ENCODE results near the gene CCDC47.

The CCDC47 gene

GRCh38 chr17:63792055-63792729, 18.8 kb upstream of the CCDC47 start:
- H3K27ac ChIP-seq, result no peak overlapping the region
- TF ChIP-seq ZFX (IDR thresholded peaks at IDR 0.05; ENCODE audit: borderline replicate concordance) (no peak), CTCF (IDR thresholded peaks at IDR 0.05) (no peak)

GRCh38 chr17:63790057-63790456, 16.7 kb upstream of the CCDC47 start:
- H3K27ac ChIP-seq, result no peak overlapping the region
- TF ChIP-seq ZFX (IDR thresholded peaks at IDR 0.05; ENCODE audit: borderline replicate concordance) (no peak), CTCF (IDR thresholded peaks at IDR 0.05) (no peak)

- no peak overlapping the region for H3K27ac ChIP-seq
- no peak for TF ChIP-seq ZFX (IDR thresholded peaks at IDR 0.05; ENCODE audit: borderline replicate concordance)
- TF ChIP-seq CTCF (IDR thresholded peaks at IDR 0.05), result no peak
Observed at GRCh38 chr17:63786971-63787711, 13.7 kb upstream of the CCDC47 start.

- no peak overlapping the region for H3K27ac ChIP-seq
- no peak for TF ChIP-seq ZFX (IDR thresholded peaks at IDR 0.05; ENCODE audit: borderline replicate concordance)
- TF ChIP-seq CTCF (IDR thresholded peaks at IDR 0.05), result no peak
Observed at GRCh38 chr17:63786117-63786516, 12.7 kb upstream of the CCDC47 start.

- H3K27ac ChIP-seq, result no peak overlapping the region
- no peak for TF ChIP-seq ZFX (IDR thresholded peaks at IDR 0.05; ENCODE audit: borderline replicate concordance)
- TF ChIP-seq CTCF (IDR thresholded peaks at IDR 0.05), result no peak
Observed at GRCh38 chr17:63785556-63785955, 12.2 kb upstream of the CCDC47 start.

GRCh38 chr17:63783522-63783921, 10.1 kb upstream of the CCDC47 start:
- no peak for TF ChIP-seq ZFX (IDR thresholded peaks at IDR 0.05; ENCODE audit: borderline replicate concordance)
- TF ChIP-seq CTCF (IDR thresholded peaks at IDR 0.05), result no peak

GRCh38 chr17:63780928-63781327, 7.5 kb upstream of the CCDC47 start:
- TF ChIP-seq CTCF (IDR thresholded peaks at IDR 0.05) (no peak), ZFX (IDR thresholded peaks at IDR 0.05; ENCODE audit: borderline replicate concordance) (no peak)
- peak overlapping the region; percentile 85 for H3K27ac ChIP-seq

More at GRCh38 chr17:63783522-63783921, 10.1 kb upstream of the CCDC47 start:
- H3K27ac ChIP-seq, result peak overlapping the region; percentile 2; the same call in 1 of the 2 replicates
